Measurements from ENCODE around the gene FHDC1. TPM values are rescaled to one million over a fixed set of nuclear protein-coding genes. Genes with fewer than 3 reads are reported as not detected.

Gene FHDC1
- total RNA-seq, 2 donors from 2014 or later: 0.99 to 3.9 TPM

DNA sequence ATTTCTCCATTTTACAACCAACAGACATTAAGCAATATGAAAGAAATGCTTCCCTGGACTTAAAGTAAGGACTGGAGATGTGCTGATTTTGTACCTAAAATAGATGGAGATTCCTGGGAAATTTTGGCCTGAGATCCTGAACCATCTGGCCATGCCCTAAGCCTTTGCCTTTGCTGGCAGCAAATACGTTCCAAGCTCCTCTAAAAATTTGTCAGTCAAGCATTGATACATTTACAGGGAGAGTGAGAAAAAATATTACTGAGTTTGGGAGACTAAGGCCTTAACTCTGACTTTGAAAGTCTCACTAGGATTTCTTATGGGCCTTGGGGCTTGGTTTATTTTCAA is 63.9 kb downstream of the FHDC1 start:
- ATAC-seq: no peak
- no peak for DNase-seq
- intact Hi-C loops (cut with DNase I): no loop called here
- H3K9me3 ChIP-seq: no peaks in the 10 kb centered on the region
- no peaks in the 10 kb centered on the region for H3K4me1 ChIP-seq
- no peaks in the 10 kb centered on the region for H3K36me3 ChIP-seq (replicated peaks in 1 of 2; ENCODE audit: insufficient read depth in 1 of 2, low read depth in 2 of 2)
- no peak overlapping the region for H3K4me3 ChIP-seq
- H3K27ac ChIP-seq: no peak overlapping the region
- WGBS, 2 donors: 63 to 73% methylated on average over 1 of the region's 1 CpG
- no peak for TF ChIP-seq POLR2A (IDR thresholded peaks at IDR 0.05)
- TF ChIP-seq, protein P1, sequence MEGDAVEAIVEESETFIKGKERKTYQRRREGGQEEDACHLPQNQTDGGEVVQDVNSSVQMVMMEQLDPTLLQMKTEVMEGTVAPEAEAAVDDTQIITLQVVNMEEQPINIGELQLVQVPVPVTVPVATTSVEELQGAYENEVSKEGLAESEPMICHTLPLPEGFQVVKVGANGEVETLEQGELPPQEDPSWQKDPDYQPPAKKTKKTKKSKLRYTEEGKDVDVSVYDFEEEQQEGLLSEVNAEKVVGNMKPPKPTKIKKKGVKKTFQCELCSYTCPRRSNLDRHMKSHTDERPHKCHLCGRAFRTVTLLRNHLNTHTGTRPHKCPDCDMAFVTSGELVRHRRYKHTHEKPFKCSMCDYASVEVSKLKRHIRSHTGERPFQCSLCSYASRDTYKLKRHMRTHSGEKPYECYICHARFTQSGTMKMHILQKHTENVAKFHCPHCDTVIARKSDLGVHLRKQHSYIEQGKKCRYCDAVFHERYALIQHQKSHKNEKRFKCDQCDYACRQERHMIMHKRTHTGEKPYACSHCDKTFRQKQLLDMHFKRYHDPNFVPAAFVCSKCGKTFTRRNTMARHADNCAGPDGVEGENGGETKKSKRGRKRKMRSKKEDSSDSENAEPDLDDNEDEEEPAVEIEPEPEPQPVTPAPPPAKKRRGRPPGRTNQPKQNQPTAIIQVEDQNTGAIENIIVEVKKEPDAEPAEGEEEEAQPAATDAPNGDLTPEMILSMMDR (IDR thresholded peaks at IDR 0.05): no peak
- H3K27me3 ChIP-seq: no peaks in the 10 kb centered on the region

DNA sequence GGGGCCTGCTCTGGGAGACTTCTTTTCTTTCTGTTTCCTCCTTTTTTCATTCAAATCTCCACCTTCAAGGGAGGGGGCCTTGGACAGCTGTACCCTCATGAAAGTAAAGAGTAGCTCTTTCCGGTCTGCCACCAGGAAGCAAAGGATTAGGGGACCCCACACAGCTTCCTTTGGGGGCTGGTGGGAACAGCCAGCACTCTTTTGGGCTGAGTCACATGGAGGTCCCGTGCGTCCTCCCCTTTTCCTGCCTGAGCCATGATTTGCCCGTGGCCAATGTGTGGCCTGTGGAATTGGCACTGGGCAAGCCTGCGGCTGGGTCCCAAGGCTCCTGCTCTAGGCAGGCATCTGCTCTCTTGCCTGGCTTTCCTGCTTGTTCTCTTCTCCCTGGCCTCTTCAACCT is 65.5 kb downstream of the FHDC1 start:
- Histone ChIP-seq H3K27ac (no peak overlapping the region), H3K9me3 (no peaks in the 10 kb centered on the region), H3K36me3 (replicated peaks in 1 of 2; ENCODE audit: insufficient read depth in 1 of 2, low read depth in 2 of 2) (no peaks in the 10 kb centered on the region), H3K4me1 (no peaks in the 10 kb centered on the region), H3K27me3 (no peaks in the 10 kb centered on the region), H3K4me3 (no peak overlapping the region)
- 78% methylated on average over 5 of the region's 5 CpGs for WGBS, 2 donors
- no peak for DNase-seq
- intact Hi-C loops (cut with DNase I): no loop called here
- TF ChIP-seq POLR2A (IDR thresholded peaks at IDR 0.05): no peak
- TF ChIP-seq, protein P1 (IDR thresholded peaks at IDR 0.05): no peak
- no peak for ATAC-seq

DNA sequence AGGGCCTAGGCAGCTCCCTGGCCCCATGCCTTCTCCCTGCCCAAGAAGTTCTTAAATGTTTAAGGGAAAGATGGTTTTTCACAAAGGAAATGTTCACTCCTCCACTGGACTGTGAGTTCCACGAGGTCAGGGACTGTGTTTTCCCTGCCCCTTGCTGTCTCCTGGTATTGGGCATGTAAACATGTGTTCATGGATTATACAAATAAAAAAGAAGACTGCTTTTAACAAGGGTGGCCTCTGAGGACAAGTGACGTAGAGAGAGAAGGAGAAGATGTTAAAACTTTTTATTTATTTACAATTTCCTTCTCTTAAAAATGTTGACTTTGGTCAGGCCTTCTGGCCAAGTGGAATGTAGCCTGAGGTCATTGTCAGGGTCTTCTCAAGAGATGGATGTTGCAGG is 66.0 kb downstream of the FHDC1 start:
- 20 to 23% methylated on average over 2 of the region's 2 CpGs for WGBS, 2 donors
- no peaks in the 10 kb centered on the region for H3K36me3 ChIP-seq (replicated peaks in 1 of 2; ENCODE audit: insufficient read depth in 1 of 2, low read depth in 2 of 2)

DNA sequence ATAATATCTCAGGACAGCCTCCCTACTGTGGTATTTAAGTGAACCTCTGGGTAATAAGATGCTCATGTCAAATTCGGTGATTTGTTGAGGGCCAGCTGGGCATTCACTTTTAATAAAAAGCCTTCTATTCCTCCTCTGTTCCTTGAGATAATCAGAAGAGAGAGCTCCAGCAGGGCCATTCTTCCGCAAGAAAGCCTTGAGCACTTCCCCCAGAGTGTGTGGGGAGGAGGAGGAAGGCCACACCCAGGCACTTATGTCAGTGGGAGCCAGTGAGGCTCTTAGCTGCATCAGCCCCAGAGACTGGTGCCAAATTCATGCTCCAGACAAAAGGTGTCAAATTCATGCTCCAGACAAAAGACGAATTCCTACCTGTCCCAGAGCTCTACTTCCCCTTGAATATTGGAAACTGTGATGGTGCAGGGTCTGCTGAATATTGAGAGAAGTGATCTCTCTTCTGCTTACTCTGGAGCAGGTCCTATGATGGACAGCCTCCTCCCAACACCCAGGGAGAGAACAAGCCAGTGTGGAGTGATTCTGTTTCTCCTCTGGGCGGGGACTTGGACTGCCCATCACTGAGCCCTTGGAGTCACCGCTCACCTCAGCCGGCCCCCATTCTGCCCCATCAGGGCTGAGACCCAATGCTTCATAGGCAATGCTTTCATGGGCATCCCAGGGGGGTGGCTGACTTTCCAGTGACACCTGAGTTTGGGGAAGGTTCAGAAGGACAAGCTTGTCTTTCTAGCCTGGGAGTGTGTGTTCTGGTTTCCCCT is 68.1 kb downstream of the FHDC1 start:
- no peaks in the 10 kb centered on the region for H3K27me3 ChIP-seq
- H3K27ac ChIP-seq: no peak overlapping the region
- TF ChIP-seq, protein P1 (IDR thresholded peaks at IDR 0.05): no peak
- TF ChIP-seq POLR2A (IDR thresholded peaks at IDR 0.05): no peak
- intact Hi-C loops (cut with DNase I): no loop called here
- H3K9me3 ChIP-seq: no peaks in the 10 kb centered on the region
- 62 to 65% methylated on average over 6 of the region's 6 CpGs for WGBS, 2 donors
- no peaks in the 10 kb centered on the region for H3K4me1 ChIP-seq
- H3K36me3 ChIP-seq (replicated peaks in 1 of 2; ENCODE audit: insufficient read depth in 1 of 2, low read depth in 2 of 2): no peaks in the 10 kb centered on the region
- no peak overlapping the region for H3K4me3 ChIP-seq
- no peak for ATAC-seq
- no peak for DNase-seq

More for the DNA sequence above, 66.0 kb downstream of the FHDC1 start:
- DNase-seq (no peak), ATAC-seq (no peak)
- Histone ChIP-seq H3K9me3 (no peaks in the 10 kb centered on the region), H3K27ac (no peak overlapping the region), H3K4me1 (no peaks in the 10 kb centered on the region), H3K4me3 (no peak overlapping the region), H3K27me3 (no peaks in the 10 kb centered on the region)
- intact Hi-C loops (cut with DNase I): no loop called here
- TF ChIP-seq, protein P1 (IDR thresholded peaks at IDR 0.05): no peak
- no peak for TF ChIP-seq POLR2A (IDR thresholded peaks at IDR 0.05)

DNA sequence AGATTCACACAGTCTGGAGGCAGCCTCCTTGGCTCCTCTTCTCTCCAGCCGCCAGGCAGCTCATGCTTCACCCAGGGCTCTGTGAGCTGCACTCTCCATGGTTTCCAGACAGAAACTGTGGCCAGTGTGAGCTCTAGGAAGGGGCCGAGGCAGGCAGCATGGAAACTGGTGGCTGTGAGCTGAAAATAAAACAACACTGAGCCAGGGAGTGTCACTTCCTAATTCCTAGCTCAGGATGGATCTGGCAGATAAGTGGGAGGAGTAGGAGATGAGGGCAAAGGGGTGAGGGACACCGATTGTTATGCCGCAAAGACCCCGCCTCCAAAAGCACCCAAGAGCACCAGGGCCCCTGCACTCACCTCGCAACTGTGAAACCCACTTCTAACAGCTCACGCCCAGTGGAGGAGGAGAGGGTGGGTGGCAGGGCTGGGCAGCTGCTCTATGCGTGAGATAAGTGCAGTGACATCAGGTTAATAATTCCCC is 69.8 kb downstream of the FHDC1 start:
- TF ChIP-seq, protein P1 (IDR thresholded peaks at IDR 0.05): no peak
- no peak for TF ChIP-seq POLR2A (IDR thresholded peaks at IDR 0.05)
- no peak for ATAC-seq

More for the DNA sequence above, 69.8 kb downstream of the FHDC1 start:
- H3K27ac ChIP-seq: no peak overlapping the region
- H3K9me3 ChIP-seq: no peaks in the 10 kb centered on the region
- no peak for DNase-seq
- 65 to 77% methylated on average over 8 of the region's 8 CpGs for WGBS, 2 donors
- intact Hi-C loops (cut with DNase I): no loop called here
- no peaks in the 10 kb centered on the region for H3K27me3 ChIP-seq
- H3K4me1 ChIP-seq: no peaks in the 10 kb centered on the region
- no peak overlapping the region for H3K4me3 ChIP-seq
- H3K36me3 ChIP-seq (replicated peaks in 1 of 2; ENCODE audit: insufficient read depth in 1 of 2, low read depth in 2 of 2): no peaks in the 10 kb centered on the region

Measured in body of pancreas (tissue), 4 donors.